GM19467 (cell line): ENCODE data around the gene EFNA1.

Source experiments
- ATAC-seq: cut with Tn5 transposase; IDR thresholded peaks from one replicate; pipeline ENCODE4 v1.9.1; 2021; ENCODE audit warnings: mild to moderate bottlenecking, moderate library complexity; ENCODE audit not compliant: unreplicated experiment

The EFNA1 gene

GRCh38 chr1:155173478-155174323 is 46.0 kb downstream of the EFNA1 start, which contains the start of gene TRIM46:
TSS of gene TRIM46 (plus strand) at chr1:155173849. CDS start at chr1:155173967, 118 bp downstream.
- no peak for ATAC-seq

- ATAC-seq: no peak
Observed at GRCh38 chr1:155174324-155175280, 46.9 kb downstream of the EFNA1 start.

- ATAC-seq: no peak
Observed at GRCh38 chr1:155175281-155175926, 47.7 kb downstream of the EFNA1 start.

- ATAC-seq: no peak
Observed at GRCh38 chr1:155175927-155176371, 48.3 kb downstream of the EFNA1 start.

- ATAC-seq: no peak
Observed at GRCh38 chr1:155176544-155177071, 48.9 kb downstream of the EFNA1 start.

GRCh38 chr1:155177192-155177917 is 49.7 kb downstream of the EFNA1 start:
- ATAC-seq: no peak

GRCh38 chr1:155177918-155178281 is 50.2 kb downstream of the EFNA1 start:
- no peak for ATAC-seq

- ATAC-seq: no peak
Observed at GRCh38 chr1:155178441-155179111, 50.9 kb downstream of the EFNA1 start.

GRCh38 chr1:155179112-155180031 is 51.7 kb downstream of the EFNA1 start:
- no peak for ATAC-seq

- no peak for ATAC-seq
Observed at GRCh38 chr1:155181371-155182051, 53.8 kb downstream of the EFNA1 start.

- no peak for ATAC-seq
Observed at GRCh38 chr1:155182052-155182550, 54.4 kb downstream of the EFNA1 start.

- no peak for ATAC-seq
Observed at GRCh38 chr1:155183775-155184221, 56.1 kb downstream of the EFNA1 start.

- ATAC-seq: no peak
Observed at GRCh38 chr1:155184351-155184811, 56.7 kb downstream of the EFNA1 start.
